CD14-positive monocyte (primary cell): Measurements from ENCODE around the gene CCDC169. TPM values are rescaled to one million over a fixed set of nuclear protein-coding genes. Genes with fewer than 3 reads are reported as not detected.

Experiments used
- DNase-seq, 3 donors: peaks; one replicate each; pipeline ENCODE4 v3.0.0-alpha.2; 2011 to 2022
- H2AFZ ChIP-seq: 2 replicates; pipeline ENCODE4 v1.6.0; 2012; ENCODE audit warnings: mild to moderate bottlenecking, low read depth, low read length, inconsistent platforms; ENCODE audit not compliant: insufficient read depth, poor library complexity, severe bottlenecking
- H3K27ac ChIP-seq, 2 donors: 1 replicate in 1 of 2; 2 replicates in 1 of 2; pipeline ENCODE4 v1.5.1; 2012 to 2013; ENCODE audit warnings: low read length in 2 of 2, control low read depth in 1 of 2, inconsistent platforms in 1 of 2, low read depth in 1 of 2, mild to moderate bottlenecking in 1 of 2
- H3K27me3 ChIP-seq, 2 donors: one replicate each; pipeline versions ENCODE4 v1.6.0 to v1.6.1; 2011 to 2013; ENCODE audit warnings: low read length in 2 of 2; ENCODE audit not compliant: control insufficient read depth in 2 of 2, insufficient read depth in 2 of 2
- H3K36me3 ChIP-seq, 2 donors: replicated peaks in 1 of 2; 1 replicate in 1 of 2; 2 replicates in 1 of 2; pipeline versions ENCODE4 v1.5.1 to v1.6.1; 2012 to 2013; ENCODE audit warnings: low read length in 2 of 2, control low read depth in 1 of 2, inconsistent platforms in 1 of 2, mild to moderate bottlenecking in 1 of 2; ENCODE audit not compliant: insufficient read depth in 2 of 2, control insufficient read depth in 1 of 2
- H3K4me1 ChIP-seq, 2 donors: 1 replicate in 1 of 2; 2 replicates in 1 of 2; pipeline versions ENCODE4 v1.5.1 to v1.6.1; 2012 to 2013; ENCODE audit warnings: low read length in 2 of 2, control low read depth in 1 of 2, inconsistent platforms in 1 of 2, mild to moderate bottlenecking in 1 of 2, moderate library complexity in 1 of 2; ENCODE audit not compliant: insufficient read depth in 2 of 2, control insufficient read depth in 1 of 2
- H3K4me2 ChIP-seq: replicated peaks from 2 replicates; pipeline ENCODE3; 2012; ENCODE audit warnings: low read length, moderate library complexity, mild to moderate bottlenecking; ENCODE audit not compliant: poor library complexity, severe bottlenecking; ENCODE audit errors: extremely low read depth
- H3K4me3 ChIP-seq, 3 experiments: fragments of 200-600 bp in 1 of 3; sonication (generic) in 1 of 3; replicated peaks in 1 of 3; 1 replicate in 2 of 3; 2 replicates in 1 of 3; pipeline ENCODE4 v1.5.1; 2011 to 2013; ENCODE audit warnings: low read length in 3 of 3, mild to moderate bottlenecking in 3 of 3, control low read depth in 2 of 3, low read depth in 2 of 3, inconsistent platforms in 1 of 3, moderate library complexity in 1 of 3
- H3K79me2 ChIP-seq: 2 replicates; pipeline ENCODE4 v1.6.0; 2012; ENCODE audit warnings: mild to moderate bottlenecking, control low read depth, inconsistent platforms, low read length, moderate library complexity; ENCODE audit not compliant: insufficient read depth
- H3K9ac ChIP-seq: 2 replicates; pipeline ENCODE4 v1.6.0; 2017; ENCODE audit warnings: low read length, mild to moderate bottlenecking; ENCODE audit not compliant: insufficient read depth, poor library complexity, severe bottlenecking
- H3K9me3 ChIP-seq, 2 donors: replicated peaks in 1 of 2; 1 replicate in 1 of 2; 2 replicates in 1 of 2; pipeline versions ENCODE4 v1.5.1 to v1.6.1; 2012 to 2013; ENCODE audit warnings: low read length in 2 of 2, control low read depth in 1 of 2; ENCODE audit not compliant: control insufficient read depth in 1 of 2, insufficient read depth in 1 of 2
- H4K20me1 ChIP-seq: 2 replicates; pipeline ENCODE4 v1.6.0; 2012; ENCODE audit warnings: mild to moderate bottlenecking, low read length, control low read depth, moderate library complexity; ENCODE audit not compliant: insufficient read depth
- H3K27ac Mint-ChIP-seq, 7 donors: one replicate each; pipeline ENCODE4 v1.8.0; 2020; ENCODE audit warnings: mild to moderate bottlenecking in 7 of 7, mixed read lengths in 7 of 7, moderate library complexity in 6 of 7, inconsistent platforms in 2 of 7
- H3K27me3 Mint-ChIP-seq, 3 donors: one replicate each; pipeline ENCODE4 v1.8.0; 2021 to 2022; ENCODE audit warnings: low read depth in 3 of 3, mild to moderate bottlenecking in 3 of 3, mixed read lengths in 3 of 3, moderate library complexity in 3 of 3, inconsistent platforms in 1 of 3
- H3K36me3 Mint-ChIP-seq, 2 donors: one replicate each; pipeline ENCODE4 v1.8.0; 2020; ENCODE audit warnings: mixed read lengths in 2 of 2, inconsistent platforms in 1 of 2, mild to moderate bottlenecking in 1 of 2
- H3K4me1 Mint-ChIP-seq: one replicate; pipeline ENCODE4 v1.8.0; 2020; ENCODE audit warnings: mild to moderate bottlenecking, mixed read lengths
- H3K4me3 Mint-ChIP-seq, 2 donors: one replicate each; pipeline ENCODE4 v1.8.0; 2020; ENCODE audit warnings: mild to moderate bottlenecking in 2 of 2, mixed read lengths in 2 of 2, moderate library complexity in 1 of 2
- H3K9me3 Mint-ChIP-seq, 7 donors: one replicate each; pipeline ENCODE4 v1.8.0; 2020 to 2022; ENCODE audit warnings: mixed read lengths in 7 of 7, mild to moderate bottlenecking in 6 of 7, moderate library complexity in 6 of 7, inconsistent platforms in 2 of 7
- CTCF ChIP-seq: fragments of 200-600 bp; IDR thresholded peaks from one replicate; pipeline ENCODE4 v1.8.0; 2022; ENCODE audit warnings: antibody characterized with exemption, mild to moderate bottlenecking
- WGBS: methylation state at CpG from one replicate; pipeline ENCODE4 v1.1.5; 2013; ENCODE audit warnings: missing lambda C conversion rate; ENCODE audit not compliant: insufficient coverage; 5-methylcytosine and 5-hydroxymethylcytosine counted together
- intact Hi-C, 2 donors: fragments of 100-400 bp; cut with micrococcal nuclease; formaldehyde crosslinking; loops; one replicate each; pipeline versions ENCODE4 v1.15.0 to v1.15.1; 2023
- polyA plus RNA-seq, 3 donors: library from polyadenylated mRNA; depleted of rRNA in 1 of 3; unstranded in 2 of 3; stranded (reverse) in 1 of 3; fragments of 300-500 nt in 2 of 3; fragments of >200 nt in 1 of 3; fragmentation: Illumina TruSeq in 2 of 3; gene quantifications; 1 replicate in 2 of 3; 2 replicates in 1 of 3; pipeline ENCODE4 v1.2.3, GENCODE V29; 2012 to 2021

The CCDC169 gene
- polyA plus RNA-seq, 3 donors: 0.03 TPM; not detected in 2

DNA sequence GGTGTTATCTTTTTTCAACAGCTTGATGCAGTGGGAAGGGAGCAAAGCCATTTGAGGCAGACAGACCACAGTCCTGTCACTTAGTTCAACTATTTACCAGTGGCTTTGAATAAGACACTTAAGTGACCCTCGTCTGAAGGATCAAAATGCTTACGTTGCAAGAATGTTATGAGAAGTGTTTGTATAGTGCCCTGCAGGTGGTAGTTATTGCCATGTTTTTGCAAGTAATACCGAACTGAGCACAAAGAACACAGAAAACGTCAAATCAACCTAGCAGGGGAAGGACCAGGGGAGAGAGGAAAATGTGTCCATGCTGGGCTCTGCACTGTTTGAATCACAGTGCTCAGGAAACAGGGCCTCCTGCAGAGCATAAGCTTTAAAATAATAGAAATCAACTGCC lies 86.0 kb downstream of the CCDC169 start:
- Histone ChIP-seq H3K36me3 (no peaks in the 10 kb centered on the region), H3K9me3 (peaks cover 22 to 30% of the 10 kb centered on the region in 2 donors), H2AFZ (no peak overlapping the region), H3K4me3 (no peak overlapping the region), H3K4me2 (no peak overlapping the region), H3K27ac (no peak overlapping the region), H3K27me3 (no peaks in the 10 kb centered on the region), H3K4me1 (no peaks in the 10 kb centered on the region), H3K9ac (no peak overlapping the region), H4K20me1 (no peaks in the 10 kb centered on the region), H3K79me2 (no peaks in the 10 kb centered on the region)
- Mint-ChIP-seq H3K9me3 (peaks cover 5 to 31% (median 15%) of the 10 kb centered on the region in 7 donors), H3K4me1 (no peaks in the 10 kb centered on the region), H3K36me3 (no peaks in the 10 kb centered on the region), H3K4me3 (no peak overlapping the region), H3K27me3 (peaks cover 0 to 4% (median 1%) of the 10 kb centered on the region in 3 donors), H3K27ac (no peak overlapping the region)
- no peak for DNase-seq
- TF ChIP-seq CTCF: no peak
- intact Hi-C loops: no loop called here
- WGBS: 92% methylated on average over 4 of the region's 4 CpGs

DNA sequence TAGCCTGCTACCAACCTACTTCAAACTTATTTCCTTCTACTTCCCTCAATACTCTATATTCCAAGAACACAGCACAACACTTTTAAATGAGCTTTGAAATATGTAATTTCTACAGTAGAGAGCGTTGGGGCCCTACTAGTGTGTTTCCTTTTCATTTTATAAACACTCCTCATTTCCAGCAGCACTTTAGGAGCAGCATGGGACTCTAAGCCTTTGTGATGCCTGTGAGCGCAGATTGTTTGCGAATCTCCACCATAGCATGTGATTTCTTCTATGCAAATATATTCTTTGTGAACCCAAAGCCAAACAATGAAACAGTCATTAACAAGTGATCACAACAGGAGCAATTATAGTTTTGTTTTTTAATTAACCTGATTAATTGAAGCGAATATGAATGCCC lies 86.9 kb downstream of the CCDC169 start:
- intact Hi-C loops: no loop called here
- Mint-ChIP-seq H3K36me3 (no peaks in the 10 kb centered on the region), H3K9me3 (peaks cover 5 to 24% (median 12%) of the 10 kb centered on the region in 7 donors), H3K4me1 (no peaks in the 10 kb centered on the region), H3K27me3 (peaks cover 0 to 4% (median 1%) of the 10 kb centered on the region in 3 donors), H3K4me3 (no peak overlapping the region), H3K27ac (no peak overlapping the region)
- no peak overlapping the region for H2AFZ ChIP-seq
- H3K4me2 ChIP-seq: no peak overlapping the region
- no peaks in the 10 kb centered on the region for H3K79me2 ChIP-seq
- no peak overlapping the region for H3K27ac ChIP-seq
- no peaks in the 10 kb centered on the region for H3K4me1 ChIP-seq
- H3K9ac ChIP-seq: no peak overlapping the region
- H3K4me3 ChIP-seq: no peak overlapping the region
- H3K27me3 ChIP-seq: no peaks in the 10 kb centered on the region
- whole genome bisulfite sequencing: 100% methylated on average over 1 of the region's 4 CpGs
- DNase-seq: no peak
- no peaks in the 10 kb centered on the region for H3K36me3 ChIP-seq
- no peak for TF ChIP-seq CTCF
- H3K9me3 ChIP-seq: peaks cover 17 to 22% of the 10 kb centered on the region in 2 donors
- no peaks in the 10 kb centered on the region for H4K20me1 ChIP-seq
